Measurements from ENCODE around the gene KRT2. TPM values are rescaled to one million over a fixed set of nuclear protein-coding genes. Genes with fewer than 3 reads are reported as not detected.

KRT2 gene
- total and polyA plus RNA-seq, 10 of the 15 experiments (the other 5 are each of a cell fraction or from before 2014, with no cell fraction given): 0.08 to 0.12 TPM; not detected in 8

- TF ChIP-seq ZBTB4 (CRISPR knock-in tag; IDR thresholded peaks at IDR 0.05) (no peak), CREB1 (IDR thresholded peaks at IDR 0.05; ENCODE audit: low read depth) (no peak), ELK1 (IDR thresholded peaks at IDR 0.05; ENCODE audit: low read depth, low read length) (no peak), IRF4 (IDR thresholded peaks at IDR 0.05; ENCODE audit: low read depth, low read length) (no peak), FOXK2 (IDR thresholded peaks at IDR 0.05) (no peak), RBBP5 (conservative IDR thresholded peaks at IDR 0.05) (no peak), RAD21 (IDR thresholded peaks at IDR 0.05; ENCODE audit: insufficient read depth, low read depth, low read length) (no peak), TCF3 (IDR thresholded peaks at IDR 0.05; ENCODE audit: borderline replicate concordance, insufficient read depth, low read depth, low read length) (no peak), MYC (IDR thresholded peaks at IDR 0.05; ENCODE audit: insufficient read depth, insufficient read length, insufficient replicate concordance, low read length, severe bottlenecking) (no peak), IRF5 (IDR thresholded peaks at IDR 0.05; ENCODE audit: borderline replicate concordance) (no peak)
These were observed 9.0 kb upstream of the KRT2 start (continued) for GRCh38 chr12:52660934-52661499.

Data from GM12878 (cell line).